Measurements from ENCODE around the gene NUP62.

The NUP62 gene

DNA sequence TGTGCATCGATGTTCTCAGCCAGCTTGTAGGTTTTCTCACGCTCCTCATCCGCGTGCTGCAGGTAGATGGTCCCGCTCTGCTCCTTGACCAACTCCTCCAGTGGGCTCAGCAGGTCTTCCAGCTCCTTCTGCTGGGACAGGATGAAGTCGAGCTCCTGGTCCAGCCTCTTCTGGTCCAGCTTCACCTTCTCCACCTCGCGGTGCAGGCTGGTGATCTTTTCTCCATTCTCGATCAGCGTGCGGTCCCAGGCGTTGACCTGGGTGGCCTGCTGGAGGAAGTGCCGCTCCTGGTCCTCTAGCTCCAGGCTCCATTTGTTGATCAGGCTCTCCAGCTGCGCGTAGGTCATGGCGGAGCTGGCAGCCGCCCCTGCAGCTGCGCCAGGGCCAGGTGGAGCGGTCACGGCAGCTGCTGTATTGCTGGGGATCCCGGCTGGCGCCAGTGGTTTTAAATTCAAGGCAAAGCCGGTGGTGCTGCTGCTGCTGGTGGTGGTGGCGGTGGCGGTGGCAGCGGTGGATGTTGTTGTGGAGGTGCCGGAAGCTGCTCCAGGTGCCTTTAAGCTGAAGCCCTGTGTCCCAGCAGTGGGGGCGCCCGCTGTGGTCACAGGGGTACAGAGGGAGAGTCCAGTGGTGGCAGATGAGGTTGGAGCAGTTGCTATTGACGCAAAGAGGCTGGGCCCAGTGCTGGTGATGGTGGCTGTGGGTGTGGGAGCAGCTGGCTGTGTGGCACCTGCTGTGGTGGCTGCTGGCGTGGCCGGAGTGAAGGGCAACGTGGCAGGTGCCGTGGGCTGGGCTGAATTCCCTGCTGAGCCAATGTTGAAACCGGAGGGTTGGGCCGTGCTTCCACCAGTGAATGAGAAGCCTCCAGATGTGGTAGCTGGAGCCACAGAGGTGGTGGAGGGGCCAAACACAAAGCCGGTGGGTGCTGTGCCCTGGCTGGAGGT lies 20.6 kb downstream of the NUP62 start:
- TF ChIP-seq, protein P1, sequence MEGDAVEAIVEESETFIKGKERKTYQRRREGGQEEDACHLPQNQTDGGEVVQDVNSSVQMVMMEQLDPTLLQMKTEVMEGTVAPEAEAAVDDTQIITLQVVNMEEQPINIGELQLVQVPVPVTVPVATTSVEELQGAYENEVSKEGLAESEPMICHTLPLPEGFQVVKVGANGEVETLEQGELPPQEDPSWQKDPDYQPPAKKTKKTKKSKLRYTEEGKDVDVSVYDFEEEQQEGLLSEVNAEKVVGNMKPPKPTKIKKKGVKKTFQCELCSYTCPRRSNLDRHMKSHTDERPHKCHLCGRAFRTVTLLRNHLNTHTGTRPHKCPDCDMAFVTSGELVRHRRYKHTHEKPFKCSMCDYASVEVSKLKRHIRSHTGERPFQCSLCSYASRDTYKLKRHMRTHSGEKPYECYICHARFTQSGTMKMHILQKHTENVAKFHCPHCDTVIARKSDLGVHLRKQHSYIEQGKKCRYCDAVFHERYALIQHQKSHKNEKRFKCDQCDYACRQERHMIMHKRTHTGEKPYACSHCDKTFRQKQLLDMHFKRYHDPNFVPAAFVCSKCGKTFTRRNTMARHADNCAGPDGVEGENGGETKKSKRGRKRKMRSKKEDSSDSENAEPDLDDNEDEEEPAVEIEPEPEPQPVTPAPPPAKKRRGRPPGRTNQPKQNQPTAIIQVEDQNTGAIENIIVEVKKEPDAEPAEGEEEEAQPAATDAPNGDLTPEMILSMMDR (IDR thresholded peaks at IDR 0.05; ENCODE audit: low read length, missing control alignments), result no peak
- no peak overlapping the region for H3K4me3 ChIP-seq (replicated peaks; ENCODE audit: low read depth, low read length)
- no peak for DNase-seq (ENCODE audit: low read depth)

DNA sequence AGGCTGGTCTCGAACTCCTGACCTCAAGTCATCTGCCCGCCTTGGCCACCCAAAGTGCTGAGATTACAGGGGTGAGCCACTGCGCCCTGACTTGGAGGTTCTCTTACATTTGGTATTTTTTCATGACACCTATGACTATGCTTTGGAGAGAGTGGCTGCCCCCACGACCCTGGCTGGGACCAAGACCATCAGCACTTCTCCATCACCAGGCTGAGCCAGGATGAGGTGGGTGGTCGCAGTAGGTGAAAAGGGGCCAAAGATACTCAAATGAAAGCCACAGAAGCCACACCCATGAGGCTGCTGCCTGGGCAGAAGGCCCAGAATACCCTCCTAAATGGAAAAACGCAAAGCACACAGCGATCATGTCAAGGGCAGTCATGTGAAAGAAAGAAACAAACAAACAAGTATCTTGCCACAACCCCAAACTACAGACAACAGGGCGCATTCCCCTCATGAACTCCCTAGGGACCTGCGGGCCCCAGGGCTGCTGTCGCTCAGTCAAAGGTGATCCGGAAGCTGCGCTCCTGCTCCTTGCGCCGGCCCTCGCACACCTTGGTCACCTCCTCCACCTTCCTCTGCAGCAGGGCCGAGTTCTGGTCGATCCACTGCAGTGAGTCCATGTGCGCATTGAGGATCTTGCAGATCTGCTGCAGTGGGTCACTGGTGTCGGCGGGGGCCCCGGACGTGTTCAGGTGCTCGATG lies 21.4 kb downstream of the NUP62 start:
- no peak for DNase-seq (ENCODE audit: low read depth)
- TF ChIP-seq, protein P1 (IDR thresholded peaks at IDR 0.05; ENCODE audit: low read length, missing control alignments), result no peak
- H3K4me3 ChIP-seq (replicated peaks; ENCODE audit: low read depth, low read length), result no peak overlapping the region

DNA sequence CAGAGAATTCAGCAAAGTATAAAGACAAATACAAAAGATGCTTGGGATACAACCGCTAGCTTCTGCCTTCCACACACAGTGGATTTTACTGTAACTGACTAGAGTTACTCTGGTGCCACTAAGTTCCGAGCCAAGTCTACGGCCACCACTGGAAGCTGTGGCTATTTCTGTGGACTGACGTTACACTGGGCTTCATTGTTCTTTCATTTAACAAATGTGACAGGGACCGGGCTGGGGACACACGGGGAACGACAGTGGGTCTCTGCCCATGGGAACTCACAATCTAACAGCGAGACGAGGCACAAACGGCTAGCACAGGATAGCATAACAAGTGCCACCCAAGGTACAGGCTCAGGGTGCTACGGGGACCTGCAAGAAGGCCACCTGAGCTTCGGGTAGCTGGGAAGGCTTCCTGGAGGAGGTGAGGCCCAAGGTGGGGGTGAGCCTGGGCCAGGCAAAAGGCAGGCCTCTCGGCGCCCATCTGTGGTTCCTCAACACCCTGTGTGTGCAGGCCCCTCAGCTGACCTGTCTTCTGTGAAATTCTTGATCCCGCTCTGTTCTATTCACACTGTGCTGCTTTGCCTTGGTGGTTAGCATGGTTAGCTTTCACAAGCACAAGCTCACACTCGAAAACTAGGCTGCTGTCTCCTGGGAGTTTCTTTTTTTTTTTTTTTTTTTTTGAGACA lies 22.3 kb downstream of the NUP62 start:
- no peak for DNase-seq (ENCODE audit: low read depth)
- TF ChIP-seq, protein P1 (IDR thresholded peaks at IDR 0.05; ENCODE audit: low read length, missing control alignments), result no peak
- H3K4me3 ChIP-seq (replicated peaks; ENCODE audit: low read depth, low read length), result no peak overlapping the region

DNA sequence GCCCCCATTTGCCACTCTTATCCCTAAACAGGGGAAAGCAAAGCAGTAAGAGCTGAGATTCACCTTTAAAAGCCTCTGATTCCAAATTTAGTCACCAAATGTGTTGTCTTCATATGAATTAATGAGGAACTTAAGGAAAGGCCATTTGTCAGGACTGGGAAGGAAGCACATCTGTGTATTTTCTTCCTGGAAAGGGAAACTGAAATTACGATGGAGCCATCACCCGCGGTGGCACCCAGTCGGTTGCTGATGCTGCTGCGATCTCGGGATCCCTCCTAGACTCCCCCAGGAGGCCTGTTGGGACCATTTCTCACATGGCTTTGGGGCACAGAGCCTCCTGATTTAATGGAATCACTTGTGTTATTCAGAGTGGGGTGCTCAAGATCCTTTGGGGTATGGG lies 25.2 kb downstream of the NUP62 start:
- TF ChIP-seq, protein P1 (IDR thresholded peaks at IDR 0.05; ENCODE audit: low read length, missing control alignments), result no peak

DNA sequence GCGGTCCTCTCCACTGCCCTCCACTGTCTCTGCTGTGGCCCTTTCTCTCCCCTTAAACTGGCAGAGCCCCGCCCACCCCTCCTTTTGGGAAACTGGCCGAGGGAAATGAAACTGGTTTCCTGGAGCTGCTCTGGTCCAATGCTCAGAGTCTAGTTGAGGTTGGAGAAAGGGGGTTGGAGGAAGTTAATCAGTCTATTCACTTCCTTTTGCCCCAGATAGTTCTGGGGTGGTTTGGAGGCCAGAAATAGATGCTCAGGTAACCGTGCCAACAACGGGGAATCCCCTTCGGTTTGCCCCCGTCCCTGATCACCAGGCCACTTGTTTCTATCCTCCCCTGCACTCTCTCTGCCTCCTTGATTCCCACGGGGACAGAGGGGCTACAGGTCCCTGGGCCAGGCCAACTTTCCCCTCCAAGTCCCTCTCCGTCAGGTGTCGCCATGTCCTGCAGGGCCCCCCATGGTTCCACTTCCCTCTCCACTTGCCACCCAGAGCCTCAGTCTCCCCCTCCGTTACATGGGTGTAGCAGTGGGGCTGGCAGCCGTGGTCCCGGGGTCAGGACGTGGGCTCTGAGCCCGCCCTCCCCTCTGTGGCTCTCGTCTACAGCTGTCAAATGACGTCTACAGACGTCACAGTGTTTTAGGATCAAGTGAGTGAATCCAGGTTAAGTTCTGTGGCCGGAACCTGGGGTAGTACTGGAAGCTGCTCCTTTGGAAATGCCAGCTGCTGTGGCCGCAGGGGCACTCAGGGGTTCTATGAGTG lies 32.3 kb downstream of the NUP62 start, which contains the start of gene IL4I1:
IL4I1 (minus strand) TSS at position 25 of the 759 bp plus-strand sequence. CDS start 727 bp downstream, outside the sequence.
- peak; percentile 38 for DNase-seq (ENCODE audit: low read depth)
- no peak within 1 kb of the TSS for H3K4me3 ChIP-seq (replicated peaks; ENCODE audit: low read depth, low read length)
- TF ChIP-seq, protein P1 (IDR thresholded peaks at IDR 0.05; ENCODE audit: low read length, missing control alignments), result no peak

More for the DNA sequence above, 25.2 kb downstream of the NUP62 start:
- no peak overlapping the region for H3K4me3 ChIP-seq (replicated peaks; ENCODE audit: low read depth, low read length)
- DNase-seq (ENCODE audit: low read depth), result no peak

Data from fibroblast of pulmonary artery (primary cell).